Fibroblast of skin of left biceps (primary cell): ENCODE measurements around the gene PSMD1.
"Not testable (repeated sequence)": the region's sequence is repeated elsewhere in the genome, so short reads cannot be mapped to it uniquely, and the experiment has no call there.

Experiments used
- DNase-seq, 2 experiments: peaks; one replicate each; pipeline ENCODE4 v3.0.0-alpha.2; 2013; ENCODE audit warnings: low read depth in 2 of 2

Gene PSMD1

DNA sequence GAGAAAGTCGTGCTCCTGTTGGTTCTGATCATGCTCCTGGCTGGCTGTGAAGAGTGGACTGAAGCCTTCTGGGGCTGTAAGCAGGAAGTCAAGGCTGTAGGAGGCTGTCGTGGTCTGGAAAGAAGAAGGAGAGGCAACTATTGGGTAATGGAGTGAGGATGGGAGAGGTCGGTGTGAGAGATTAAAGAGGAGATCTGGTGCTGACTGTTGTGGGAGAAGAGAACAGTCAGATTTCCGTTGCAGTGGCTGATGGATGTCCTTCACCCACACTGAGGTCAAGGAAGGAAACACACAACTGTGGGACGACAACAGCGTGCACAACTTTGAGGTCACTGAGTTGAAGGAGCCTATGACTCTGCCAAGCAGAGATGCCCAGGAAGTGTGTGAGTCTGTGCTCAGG is 2.8 kb upstream of the PSMD1 start:
- no peak for DNase-seq

DNA sequence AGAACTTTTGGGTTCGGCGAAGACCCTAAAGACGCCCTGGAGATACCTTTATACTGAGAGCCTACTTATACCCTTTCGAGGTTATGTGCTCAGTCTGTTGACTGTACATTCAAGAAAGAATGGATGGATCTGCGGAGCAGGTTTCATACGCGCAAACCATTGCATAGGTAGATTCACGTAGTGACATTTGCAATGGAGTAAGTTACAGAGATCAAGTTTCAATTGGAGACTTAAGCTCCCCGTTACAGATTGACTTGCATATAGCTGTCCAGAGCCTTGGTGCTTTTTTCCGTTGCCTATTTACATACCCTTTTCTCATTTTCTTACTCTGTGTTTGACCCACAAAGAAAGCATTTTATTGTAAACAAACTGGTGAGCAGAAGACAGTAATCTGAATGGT is 923 bp downstream of the PSMD1 start:
- no peak for DNase-seq

- DNase-seq = no peak
Observed at GRCh38 chr2:231058761-231059550, 2.3 kb downstream of the PSMD1 start.

DNA sequence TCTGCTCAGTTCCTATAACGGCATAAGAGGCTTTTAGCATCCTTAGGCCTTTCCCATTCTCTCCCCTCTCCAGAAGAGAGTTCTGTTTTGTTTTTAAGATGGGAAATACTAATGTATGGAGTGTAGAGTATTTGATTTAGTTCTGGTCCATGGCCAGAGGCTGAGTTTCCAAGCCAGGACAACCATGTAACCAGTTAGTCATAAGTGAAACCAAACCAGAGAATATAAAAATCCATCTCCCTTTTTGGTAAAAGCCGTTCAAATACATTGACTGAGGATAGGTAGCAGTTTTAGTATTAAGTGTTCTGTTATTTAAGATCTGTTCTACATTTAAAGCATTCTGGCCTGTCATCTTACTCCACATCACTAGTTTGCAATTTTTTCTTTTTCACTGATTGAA is 3.1 kb downstream of the PSMD1 start:
- DNase-seq = no peak

DNA sequence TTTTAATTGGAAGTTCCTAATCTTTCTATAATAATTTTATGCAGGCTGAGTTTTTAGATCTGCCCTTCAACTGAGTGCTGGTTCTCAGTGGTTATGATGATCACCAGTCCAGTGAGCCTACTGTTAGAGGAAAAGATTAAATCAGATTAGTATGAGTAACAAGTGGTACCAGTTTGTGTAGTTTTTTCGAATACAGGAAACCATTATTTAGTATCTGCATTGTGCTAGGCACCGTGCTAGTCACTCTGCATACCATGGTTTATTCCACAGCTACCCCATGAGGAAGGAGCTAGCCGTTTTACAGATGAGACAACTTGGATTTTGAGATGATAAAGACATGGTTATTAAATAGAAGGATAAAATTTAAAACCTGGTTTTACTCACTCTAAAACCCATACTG is 6.1 kb downstream of the PSMD1 start:
- no peak for DNase-seq

DNA sequence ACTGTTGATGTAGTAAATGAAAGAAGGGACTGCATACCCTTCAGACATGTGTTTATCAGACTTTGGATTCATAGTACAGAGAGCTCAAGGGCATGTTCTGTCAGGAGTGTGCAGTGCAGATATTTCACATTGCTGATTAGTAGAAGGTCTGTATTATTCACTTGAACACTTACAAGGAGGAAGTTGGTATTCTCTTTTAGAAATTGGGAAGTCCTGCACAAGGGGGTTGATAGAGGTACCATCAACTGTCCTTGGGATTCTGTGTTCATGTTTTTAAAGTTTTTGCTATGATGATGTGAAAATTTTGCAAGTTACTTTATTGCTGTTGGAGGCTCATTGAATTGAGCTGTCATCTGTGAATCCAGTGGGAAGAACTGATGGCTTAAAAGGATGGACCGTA is 6.7 kb downstream of the PSMD1 start:
- DNase-seq = no peak

- no peak for DNase-seq
Observed at GRCh38 chr2:231065966-231066365, 9.3 kb downstream of the PSMD1 start.

- not testable (repeated sequence) for DNase-seq
Observed at GRCh38 chr2:231067531-231067930, 10.9 kb downstream of the PSMD1 start.

GRCh38 chr2:231068525-231069222 is 12.0 kb downstream of the PSMD1 start:
- DNase-seq = no peak

DNA sequence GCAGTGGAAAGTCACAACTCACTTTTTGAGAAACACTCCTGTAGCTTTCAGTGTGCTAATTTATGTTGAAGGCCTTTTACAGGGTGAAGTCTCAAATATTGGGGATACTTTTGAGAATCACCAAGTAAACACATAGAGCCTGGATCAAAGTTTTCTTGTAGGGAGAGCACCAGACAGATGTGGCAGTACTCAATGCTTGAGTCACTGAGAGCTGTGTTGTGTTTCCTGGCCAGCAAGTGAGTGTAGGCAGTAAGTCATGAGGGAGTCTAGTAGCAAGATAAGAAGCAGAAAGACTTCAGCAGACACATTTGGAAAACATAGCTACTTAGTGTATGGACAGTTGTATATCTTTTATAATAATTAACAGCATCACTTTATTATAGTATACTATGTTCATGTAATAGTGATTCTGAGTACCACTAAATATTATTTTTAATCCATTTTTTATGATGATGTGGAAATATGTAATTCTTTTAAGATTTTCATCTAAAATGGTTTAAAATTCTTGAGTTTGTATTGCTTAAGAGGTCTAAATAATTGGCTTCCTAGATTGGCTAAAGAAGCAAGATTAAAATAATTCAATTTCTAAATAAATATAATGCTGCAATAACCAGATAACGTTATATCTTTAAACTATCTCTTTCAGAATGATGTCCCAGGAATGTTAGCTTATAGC is 12.8 kb downstream of the PSMD1 start:
- no peak for DNase-seq

DNA sequence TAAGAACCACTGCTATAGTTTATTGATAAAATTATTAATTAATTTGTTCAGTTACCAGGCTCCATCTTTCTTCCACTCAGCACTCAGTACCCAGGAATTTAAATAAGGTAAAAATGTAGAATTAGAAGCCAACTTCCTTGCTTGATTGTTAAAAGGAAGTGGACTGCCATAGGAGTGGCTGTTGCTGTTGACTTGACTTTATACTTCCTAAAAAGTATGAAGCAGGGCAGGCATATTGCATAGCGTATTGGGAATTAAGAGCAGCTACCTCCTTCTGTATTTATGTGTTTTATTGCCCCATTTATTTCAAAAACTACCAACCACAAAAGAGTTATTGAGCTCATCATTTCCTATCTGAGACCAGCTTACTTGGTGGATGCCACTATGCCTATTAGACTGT is 27.9 kb downstream of the PSMD1 start:
- no peak for DNase-seq

- DNase-seq = no peak
Observed at GRCh38 chr2:231088754-231089153, 32.1 kb downstream of the PSMD1 start.

DNA sequence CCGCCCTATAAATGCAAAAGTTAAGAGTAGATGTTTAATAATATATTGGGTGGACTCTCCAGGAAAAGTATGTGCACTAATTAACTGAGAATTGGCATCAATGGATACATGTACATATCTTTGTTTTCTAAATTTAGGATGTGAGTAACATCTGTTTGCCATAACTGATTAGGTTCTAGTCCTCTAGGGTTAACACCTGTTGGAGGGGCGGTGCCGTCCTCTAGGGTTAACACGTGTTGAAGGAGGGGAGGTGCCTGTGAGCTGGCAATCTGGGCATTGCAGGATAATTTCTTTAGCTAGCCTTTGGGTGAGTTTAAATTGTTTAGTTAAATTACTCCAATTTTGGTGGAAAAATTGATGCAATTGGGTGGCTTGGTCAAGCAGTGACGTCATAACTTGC is 37.3 kb downstream of the PSMD1 start:
- DNase-seq = no peak

DNA sequence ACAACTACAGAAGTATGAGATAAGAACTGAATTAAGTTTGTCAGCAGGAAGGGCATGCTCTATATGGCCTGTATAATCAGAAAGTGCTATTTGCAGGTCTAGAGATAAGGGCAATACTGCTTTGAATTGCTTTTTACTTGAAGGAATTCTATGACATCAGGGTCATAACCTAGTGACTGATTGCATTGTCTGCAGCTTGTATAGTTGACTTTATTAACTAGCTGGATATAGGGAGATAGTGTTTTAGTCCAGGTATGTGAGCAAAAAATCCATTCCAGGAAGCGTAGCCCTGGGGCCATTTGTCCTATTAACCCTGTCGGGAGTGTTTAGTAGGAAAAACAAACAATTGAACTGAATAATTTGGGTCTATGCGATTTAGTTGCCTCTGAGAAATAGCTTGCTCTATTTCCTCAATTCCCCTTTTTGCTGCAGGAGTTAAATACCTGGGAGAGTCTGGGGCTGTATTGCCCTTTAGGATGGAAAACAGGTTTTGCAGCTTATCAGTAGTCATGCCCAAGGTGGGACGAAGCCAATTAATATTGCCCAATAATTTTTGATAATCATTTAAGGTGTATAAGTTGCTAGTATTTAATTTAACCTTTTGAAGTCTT is 38.2 kb downstream of the PSMD1 start:
- no peak for DNase-seq

DNA sequence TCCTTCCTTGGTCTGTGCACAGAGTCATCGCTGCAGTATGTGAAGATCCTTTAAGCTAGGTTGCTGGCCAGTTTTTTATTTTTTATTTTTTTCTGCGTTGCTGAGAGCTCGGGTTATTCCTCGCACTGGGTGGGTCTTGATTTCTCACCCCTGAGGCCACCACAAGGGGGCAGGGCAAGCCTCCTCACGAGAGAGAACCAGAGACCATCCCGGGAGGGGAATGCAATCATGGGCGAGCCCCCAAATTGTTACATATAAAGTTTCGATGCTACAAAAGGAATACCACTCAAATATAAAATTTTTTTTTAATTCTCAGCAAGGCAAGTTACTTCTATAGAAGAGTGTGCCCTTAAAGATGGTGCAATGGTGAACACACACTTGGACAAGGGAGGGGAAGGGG is 43.3 kb downstream of the PSMD1 start:
- DNase-seq = no peak

GRCh38 chr2:231100321-231100720 is 43.7 kb downstream of the PSMD1 start:
- DNase-seq = not testable (repeated sequence)

DNA sequence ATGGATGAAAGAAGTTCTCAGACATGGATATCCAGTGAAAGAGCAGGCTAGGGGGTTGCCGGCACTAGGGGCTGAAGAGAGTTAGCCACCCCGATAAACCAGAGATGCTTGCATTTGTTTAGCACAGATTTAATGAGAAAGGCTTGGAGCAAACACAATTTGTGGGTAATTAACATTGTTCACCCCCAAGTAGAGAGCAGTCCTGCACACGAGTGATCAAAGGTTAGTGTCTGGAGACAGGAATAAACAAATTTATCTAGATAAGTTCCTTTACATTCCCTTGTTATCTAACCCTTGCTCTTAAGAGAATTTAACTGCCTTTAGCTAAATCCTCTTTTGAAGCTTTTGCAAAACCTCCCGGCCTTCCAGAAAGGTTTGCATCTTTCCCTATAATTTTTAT is 44.3 kb downstream of the PSMD1 start:
- no peak for DNase-seq

DNA sequence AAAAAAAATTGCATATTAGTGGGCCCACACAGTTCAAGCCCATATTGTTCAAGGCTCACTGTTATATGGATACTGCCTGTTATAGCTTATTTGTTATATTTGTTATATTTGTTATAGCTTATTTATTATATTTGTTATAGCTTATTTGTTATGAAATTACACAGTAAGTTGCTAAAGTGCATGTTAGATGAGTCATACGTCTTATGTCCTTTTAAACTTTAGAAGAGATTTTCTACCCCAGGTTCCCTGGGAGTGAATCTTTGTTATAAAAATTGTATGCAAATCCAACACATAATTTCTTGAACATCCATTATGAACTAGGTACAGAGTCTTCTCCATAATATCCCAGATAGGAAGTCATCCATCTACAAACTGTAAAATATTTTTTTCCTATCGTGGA is 46.1 kb downstream of the PSMD1 start:
- DNase-seq = no peak

GRCh38 chr2:231104115-231104713 is 47.5 kb downstream of the PSMD1 start:
- peak in 1 of 2 experiments; percentile 24 for DNase-seq

DNA sequence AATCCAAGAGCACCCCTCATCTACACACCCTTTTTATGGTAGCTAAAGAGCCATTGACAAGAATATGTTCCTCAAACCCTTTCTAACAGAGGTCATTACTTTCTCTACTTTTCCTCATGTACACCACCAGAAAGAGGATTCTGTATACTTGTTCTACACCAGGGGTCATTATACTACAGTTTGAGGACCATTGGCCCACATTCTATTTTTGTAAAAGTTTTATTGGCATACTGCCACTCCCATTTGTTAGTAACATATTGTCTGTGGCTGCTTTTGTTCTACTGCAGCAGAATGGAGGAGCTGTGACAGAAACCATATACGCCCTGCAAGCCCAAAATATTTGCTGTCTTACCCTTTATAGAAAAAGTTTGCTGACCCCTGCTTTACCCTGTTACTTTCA is 53.9 kb downstream of the PSMD1 start:
- DNase-seq = peak in 1 of 2 experiments; percentile 26

DNA sequence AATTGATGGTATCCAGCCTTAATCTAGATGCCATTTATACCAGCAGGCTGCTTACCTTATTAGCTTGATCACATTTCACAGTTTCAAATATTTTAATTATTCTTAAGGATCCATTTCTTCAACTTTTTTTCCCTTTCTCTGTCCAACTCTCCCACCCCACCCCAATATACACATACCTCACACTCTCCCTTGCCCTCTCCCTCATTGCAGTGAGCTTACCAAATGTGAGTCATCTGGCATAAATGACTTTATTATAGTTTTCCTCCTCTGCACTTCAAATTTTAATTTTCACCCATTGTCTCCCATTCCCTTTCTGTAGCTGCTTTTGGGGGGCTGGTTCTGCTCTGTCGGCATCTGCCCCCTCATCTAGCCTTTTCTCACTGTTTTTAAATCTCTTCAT is 55.3 kb downstream of the PSMD1 start:
- no peak for DNase-seq

GRCh38 chr2:231113489-231113888 is 56.8 kb downstream of the PSMD1 start:
- no peak for DNase-seq
